Measurements from ENCODE around the gene TECTB.

GRCh38 chr10:112347709-112348671, 64.8 kb downstream of the TECTB start:
- TF ChIP-seq ZNF274 (IDR thresholded peaks at IDR 0.05; ENCODE audit: borderline replicate concordance, low read depth, low read length): no peak
- TF ChIP-seq CTCF (IDR thresholded peaks at IDR 0.05 in 2 of 3, conservative IDR thresholded peaks at IDR 0.05 in 1 of 3; ENCODE audit: insufficient read depth in 2 of 3, low read depth in 1 of 3, low read length in 3 of 3): no peak
- no peak for TF ChIP-seq ZNF449 (CRISPR knock-in tag; IDR thresholded peaks at IDR 0.05)
- TF ChIP-seq TBP (optimal IDR thresholded peaks at IDR 0.05; ENCODE audit: low read depth, low read length): no peak
- TF ChIP-seq CTBP1 (IDR thresholded peaks at IDR 0.05; ENCODE audit: borderline replicate concordance): no peak
- no peak for TF ChIP-seq HOXB6 (CRISPR knock-in tag; IDR thresholded peaks at IDR 0.05; ENCODE audit: borderline replicate concordance)
- TF ChIP-seq TAF1 (IDR thresholded peaks at IDR 0.05; ENCODE audit: control insufficient read depth, extremely low read depth, insufficient read depth, low read length, severe bottlenecking): no peak
- no peak for TF ChIP-seq SMARCB1 (IDR thresholded peaks at IDR 0.05; ENCODE audit: insufficient read length, low read depth)
- TF ChIP-seq TCF7 (IDR thresholded peaks at IDR 0.05; ENCODE audit: borderline replicate concordance): no peak
- TF ChIP-seq POLR2A (conservative IDR thresholded peaks at IDR 0.05): no peak
- TF ChIP-seq SIX5 (IDR thresholded peaks at IDR 0.05; ENCODE audit: borderline replicate concordance in 1 of 2, insufficient read depth in 1 of 2, low read depth in 1 of 2, low read length in 2 of 2): no peak
- TF ChIP-seq CREB1 (IDR thresholded peaks at IDR 0.05): no peak
- TF ChIP-seq CREB1 (CRISPR knock-in tag; IDR thresholded peaks at IDR 0.05): no peak
